Measurements from ENCODE around the gene SERBP1.
"Not testable (repeated sequence)": the region's sequence is repeated elsewhere in the genome, so short reads cannot be mapped to it uniquely, and the experiment has no call there.

SERBP1 gene

DNA sequence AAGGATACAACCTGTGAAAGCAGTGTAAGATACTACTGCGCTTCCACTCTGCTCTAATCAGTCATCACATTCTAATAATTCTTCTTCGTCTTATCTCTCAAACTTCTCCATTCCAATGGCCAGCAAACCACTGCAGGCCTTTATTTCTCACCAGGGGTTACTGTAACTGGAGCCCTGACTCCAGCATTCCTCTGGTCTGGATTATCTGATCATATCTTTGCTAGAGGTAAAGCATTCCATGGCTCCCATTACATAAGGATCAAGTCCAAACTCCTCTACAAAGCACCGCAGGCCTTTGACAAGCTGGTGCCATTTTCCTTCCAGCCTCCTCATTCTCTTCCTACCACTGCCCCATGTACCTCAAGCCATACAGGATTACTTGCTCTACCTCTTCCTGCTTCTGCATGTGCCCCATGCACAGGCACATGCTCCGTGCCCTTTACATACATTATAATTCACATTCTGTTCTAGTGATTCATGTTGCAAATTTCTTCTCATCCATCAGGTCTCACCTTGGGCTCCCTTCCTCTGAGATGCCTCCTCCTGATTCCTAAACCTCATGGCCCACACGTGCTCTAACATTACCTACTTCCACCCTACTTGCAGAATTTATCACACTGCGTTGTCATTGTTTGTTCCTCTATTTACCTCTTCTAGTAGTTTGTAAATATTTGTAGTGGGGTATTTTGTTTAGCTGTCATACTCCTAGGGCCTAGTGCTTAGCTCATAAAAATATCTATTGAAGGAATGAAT is 9.3 kb upstream of the SERBP1 start:
- DNase-seq = no peak

DNA sequence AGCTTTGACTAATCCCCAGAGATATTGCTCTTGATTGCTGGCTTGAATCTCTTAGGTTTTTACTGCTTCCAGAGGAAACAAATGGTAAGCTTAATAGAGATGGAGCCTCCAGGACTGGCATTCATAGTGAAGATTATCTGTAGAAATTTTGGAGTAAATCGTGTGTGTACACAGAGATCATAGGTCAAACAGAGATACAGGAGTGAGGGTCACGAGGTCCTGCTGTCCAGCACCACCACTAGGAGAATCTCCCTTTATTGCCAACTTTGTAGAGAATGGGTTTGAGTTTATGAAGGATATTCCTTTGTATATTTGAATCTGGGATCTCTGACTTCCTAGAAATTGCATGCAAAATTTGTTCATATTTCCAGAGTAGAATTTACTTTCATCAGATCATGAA is 7.8 kb upstream of the SERBP1 start:
- no peak for DNase-seq

DNA sequence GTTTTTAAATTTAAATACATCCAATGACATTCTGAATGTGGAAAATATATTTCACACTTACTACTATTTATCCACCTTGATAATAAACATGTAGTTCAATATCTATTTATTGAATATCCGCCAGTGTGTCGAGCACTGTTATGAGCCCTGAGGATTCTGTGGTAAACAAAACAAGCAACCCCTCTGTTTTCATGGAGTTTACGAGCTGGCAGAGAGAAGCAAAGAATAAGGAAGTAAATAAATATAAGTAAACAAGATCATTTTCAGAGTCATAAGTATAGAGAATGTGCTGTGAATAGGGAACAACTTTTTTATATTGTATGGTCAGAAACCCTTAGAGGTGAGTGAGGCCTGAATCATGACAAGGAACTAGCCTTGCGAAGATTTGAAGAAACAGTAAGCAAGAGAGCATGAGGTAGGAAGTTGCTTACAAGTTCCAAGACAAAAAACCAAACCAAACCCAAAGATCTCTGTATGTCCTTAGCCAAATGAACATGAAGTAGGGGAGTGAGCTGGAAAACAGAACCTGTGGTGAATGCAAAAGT is 6.4 kb upstream of the SERBP1 start:
- no peak for DNase-seq

DNA sequence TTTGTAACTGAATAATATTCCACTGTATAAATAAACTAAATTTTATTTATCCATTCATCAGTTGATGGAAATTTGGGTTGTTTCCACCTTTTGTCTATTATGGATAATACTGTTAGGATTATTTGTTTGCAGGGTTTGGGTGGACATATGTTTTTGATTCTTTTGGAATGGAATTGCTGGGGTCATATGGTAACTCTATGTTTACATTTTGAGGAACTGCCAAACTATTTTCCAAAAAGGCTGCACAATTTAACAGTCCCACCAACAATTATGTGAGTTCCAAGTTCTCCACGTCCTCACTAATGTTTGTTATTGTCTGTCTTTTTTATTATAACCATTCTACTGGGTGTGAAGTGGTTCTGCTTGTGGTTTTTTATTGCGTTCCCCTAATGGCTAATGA is 4.3 kb upstream of the SERBP1 start:
- DNase-seq = no peak

DNA sequence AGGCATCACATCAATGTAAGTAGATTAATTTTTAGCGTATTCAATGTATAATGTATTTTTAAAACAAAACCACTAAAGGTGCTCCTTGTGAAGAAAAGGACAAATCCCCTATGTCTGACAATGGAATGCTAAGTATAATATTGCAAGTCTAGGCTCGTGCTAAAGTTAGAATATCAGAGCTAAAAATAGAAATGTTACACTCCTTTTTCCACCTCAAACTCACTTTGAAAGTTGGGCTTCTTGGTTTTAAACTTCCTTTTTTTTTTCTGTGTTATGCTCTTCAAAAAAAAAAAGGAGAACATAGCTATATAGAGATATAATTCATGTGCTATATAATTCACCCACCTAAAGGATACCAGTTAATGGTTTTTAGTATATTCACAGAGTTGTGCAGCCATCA is 3.6 kb upstream of the SERBP1 start:
- DNase-seq = no peak

DNA sequence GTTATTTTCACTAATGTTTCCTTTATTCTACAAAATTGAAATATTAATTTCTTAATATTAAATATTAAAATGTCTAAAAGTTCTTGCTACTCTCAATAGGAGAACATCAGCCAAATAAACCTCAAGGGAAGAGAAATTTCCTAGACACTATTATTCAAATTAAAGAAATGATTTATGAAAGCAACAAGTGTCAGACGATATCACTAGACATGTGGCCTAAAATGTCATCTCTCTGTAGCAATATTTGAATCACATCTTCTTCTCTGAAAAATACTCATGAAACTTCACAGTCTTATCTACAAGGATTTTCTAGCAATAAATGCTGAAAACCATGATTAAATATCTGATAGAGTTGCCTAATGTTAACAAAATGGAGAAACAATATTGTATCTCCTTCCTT is 2.5 kb upstream of the SERBP1 start:
- no peak for DNase-seq

DNA sequence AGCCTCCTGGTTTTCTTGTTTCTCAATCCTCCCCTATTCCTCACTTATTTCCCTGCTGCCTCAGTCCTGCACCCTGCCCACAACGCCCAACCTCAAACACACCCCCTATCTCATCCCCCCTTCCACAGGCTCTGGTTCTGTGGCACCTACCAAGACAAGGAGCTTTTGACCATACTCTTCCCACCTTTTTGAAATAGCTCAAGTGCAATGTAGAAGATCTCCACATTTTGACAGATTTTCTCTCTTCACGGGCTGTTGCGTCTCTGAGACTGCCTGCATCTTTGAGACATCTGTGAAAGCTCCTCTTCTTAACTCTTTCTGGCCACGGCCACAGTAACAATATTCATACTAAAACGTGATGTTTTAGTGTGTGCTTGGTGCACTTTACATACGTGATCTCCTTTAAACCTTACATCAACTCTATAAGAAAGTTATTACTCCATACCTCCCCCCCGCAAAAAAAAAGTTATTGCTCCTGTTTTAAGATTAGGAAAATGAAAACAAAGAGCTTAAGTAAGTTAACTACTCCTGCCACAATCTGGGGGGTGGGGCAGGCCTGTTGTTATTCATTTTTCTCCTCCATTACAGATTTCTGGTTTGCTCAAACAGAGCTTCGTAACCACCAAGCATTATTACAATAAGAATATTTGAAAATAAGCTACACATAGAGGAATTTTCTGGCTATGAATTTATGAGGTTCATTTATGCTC is 1.8 kb upstream of the SERBP1 start:
- no peak for DNase-seq

DNA sequence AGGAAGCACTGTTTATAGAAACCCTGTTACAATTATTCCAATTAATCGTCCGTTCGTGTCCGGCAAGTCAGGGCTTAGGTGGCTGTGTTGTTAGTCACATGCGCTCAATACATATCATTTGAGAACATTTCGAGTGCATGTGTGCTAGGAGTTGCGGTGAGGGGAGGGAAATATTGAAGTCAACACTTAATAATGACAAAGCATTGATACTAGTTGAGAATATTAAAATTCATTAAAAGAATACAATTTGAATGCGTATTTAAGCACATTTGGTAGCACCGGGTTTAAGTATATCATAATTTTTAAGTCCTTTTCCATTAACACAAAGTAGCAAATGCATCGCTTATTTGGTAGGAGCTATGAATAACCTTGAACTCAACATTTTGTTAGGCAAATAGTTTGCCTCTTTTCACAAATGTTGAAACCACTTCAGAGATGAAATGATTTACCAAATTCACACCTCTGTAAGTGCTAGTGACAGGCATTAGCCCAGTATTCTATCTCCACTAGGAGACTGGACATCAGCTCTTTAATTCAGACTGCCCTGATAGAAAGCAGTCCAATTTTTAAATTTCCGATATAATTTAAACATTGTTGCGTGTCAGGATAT is 1.1 kb upstream of the SERBP1 start:
- DNase-seq = no peak

DNA sequence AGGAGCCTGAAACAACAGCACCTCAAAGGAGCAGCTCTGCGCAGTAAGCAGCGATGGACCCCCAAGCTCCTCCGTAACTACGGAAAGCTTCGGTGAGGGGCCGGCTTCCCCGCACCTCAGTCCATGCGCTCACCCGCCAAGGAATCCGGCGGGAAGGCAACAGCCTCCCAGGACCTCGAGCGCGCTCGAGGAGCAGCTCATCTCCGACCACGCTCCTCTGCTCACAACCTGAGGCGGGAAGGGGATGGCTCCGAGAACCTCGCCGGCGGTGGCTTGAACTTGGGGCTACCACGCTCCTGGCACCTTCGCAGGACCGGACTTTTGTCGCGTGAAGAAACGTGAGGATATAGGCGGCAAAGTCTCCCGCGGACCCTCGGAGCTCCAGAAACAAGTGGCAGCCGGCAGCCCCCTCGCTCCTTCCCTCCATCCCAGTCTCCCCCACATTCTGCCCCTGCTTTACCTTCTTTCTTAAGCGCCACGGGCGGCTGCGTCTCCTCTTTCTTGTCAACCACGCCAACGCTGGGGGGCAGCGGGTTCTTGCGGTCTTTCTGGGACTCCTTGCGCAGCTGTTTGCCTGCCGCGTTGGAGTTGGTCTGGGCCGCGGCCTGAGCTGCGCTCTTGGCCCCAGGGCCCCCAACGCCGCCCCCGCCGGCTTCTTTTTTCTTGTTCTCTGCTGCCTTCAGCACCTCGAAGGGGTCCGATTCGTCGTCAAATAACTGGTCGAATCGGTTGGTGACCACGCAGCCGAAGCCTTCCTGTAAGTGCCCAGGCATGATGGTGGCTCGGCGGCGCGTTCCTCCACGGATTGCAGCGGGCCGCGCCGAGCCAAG is 459 bp downstream of the SERBP1 start:
- no peak for DNase-seq

DNA sequence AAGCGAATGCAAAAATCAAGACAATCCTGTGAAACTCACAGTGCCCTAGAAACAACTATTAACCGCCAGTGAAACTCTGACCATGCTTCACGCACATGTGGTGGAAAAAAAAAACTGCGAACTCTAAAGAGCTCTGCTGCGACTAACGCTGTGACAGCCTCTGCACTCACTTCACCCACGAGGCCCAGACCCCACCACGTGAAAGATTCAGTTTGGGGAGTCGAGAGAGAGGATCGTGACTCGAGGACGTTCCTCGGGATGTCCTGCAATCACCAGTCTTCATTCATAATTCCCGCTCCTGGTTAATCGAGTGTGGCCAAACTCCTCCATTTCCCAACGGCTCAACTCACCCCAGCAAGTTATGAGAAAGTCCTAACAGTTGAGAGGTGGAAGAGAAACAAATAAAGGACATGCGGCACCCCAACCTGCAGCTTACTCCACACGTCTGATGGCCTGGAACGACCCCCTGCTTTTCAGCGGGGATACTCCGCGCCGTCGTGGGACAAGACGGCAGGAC is 1.1 kb downstream of the SERBP1 start:
- DNase-seq = peak in 1 of 2 donors; percentile 46

DNA sequence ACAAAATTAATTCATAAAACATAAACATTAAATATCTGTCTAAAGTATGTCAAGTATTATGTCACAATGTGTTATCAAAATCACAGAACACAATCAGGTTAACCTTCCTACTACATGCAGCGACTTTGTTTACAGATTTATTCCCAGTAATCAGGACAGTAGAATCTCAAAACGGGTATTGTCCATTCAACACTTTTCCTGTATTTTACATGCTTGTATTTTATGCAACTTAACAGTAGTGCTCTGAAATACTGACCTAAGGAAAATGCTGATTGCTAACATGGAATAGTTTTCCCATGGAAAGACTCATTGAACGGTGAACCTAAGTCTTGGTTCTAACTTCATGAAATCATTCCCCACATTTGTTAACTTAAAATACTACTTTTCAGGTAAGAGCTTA is 2.3 kb downstream of the SERBP1 start:
- no peak for DNase-seq

DNA sequence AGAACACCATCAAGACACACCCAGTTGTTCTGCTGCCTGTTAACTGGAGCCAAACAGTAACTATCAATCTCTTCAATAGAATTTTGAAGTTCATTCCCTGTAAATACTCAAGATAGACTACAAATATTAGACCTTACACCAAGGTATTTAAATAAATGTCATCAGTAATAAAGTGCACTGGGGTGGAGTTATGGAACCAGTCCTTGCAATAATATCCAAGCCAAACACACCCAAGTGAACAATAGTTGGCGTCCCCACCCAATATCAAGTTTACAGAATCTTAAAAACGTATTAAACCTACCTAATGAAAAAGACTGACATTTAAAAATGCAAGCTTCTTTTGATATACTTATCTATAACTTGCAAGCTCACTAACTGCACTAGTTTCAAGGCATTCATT is 2.7 kb downstream of the SERBP1 start:
- DNase-seq = no peak

DNA sequence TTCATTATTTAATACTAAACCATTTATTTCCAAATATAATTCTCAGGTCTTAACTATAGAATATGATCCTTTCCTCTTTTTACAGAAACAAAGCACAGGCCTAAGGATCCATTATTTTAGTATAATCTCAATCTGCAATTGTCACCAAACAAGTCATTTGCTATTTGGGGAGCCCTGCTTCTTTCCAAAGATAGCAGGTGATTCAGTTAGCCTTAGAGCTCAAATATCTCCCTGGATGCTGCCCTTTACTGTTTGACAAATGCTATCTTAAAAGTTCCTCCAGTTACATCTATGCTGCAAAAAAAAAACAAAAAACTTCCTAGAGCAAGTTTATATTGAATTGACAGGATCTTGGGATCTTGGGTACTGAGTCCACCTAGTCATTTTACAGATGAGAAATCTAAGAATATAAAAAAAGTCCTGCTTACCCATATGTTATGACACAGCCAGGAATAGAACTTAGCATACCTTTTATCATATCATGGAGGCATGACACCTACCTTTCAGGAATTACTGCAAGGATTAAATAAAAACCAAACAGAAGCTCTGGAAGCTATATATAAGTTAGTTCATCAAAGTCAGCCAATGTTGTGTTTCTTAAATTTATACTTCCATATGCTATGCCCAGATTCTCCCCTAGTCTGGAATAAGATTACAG is 9.2 kb downstream of the SERBP1 start:
- DNase-seq = no peak

DNA sequence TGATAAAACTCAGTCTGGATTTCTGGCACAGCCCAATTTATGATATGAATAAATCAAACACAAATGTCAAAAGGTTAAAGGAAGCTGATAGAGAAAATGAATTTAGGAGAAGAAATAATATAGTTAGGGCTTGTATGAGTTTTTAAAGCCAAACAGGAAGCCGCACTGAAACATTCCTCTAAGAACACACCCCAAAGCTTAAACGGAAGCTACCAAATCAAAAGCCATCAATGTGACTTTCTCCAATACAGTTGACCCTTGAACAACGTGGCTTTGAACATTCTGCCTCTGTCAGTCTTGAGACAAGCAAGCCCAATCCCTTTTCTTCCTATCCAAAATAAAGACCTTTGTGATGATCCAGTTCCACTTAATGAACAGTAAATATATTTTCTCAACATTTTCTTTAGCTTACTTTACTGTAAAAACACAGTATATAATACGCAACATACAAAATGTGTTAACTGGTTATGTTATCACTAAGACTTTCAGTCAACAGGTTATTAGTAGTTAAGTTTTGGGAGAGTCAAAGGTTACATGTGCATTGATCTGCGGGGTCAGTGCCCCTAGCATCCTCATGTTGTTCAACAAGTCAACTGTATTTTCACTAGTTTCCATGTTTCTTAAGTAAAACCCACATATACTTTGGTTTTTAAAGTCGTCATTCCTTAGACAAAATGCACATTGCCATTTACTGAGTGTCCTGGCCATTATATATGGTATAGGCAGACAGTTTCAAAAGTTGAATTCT is 11.2 kb downstream of the SERBP1 start:
- DNase-seq = no peak

DNA sequence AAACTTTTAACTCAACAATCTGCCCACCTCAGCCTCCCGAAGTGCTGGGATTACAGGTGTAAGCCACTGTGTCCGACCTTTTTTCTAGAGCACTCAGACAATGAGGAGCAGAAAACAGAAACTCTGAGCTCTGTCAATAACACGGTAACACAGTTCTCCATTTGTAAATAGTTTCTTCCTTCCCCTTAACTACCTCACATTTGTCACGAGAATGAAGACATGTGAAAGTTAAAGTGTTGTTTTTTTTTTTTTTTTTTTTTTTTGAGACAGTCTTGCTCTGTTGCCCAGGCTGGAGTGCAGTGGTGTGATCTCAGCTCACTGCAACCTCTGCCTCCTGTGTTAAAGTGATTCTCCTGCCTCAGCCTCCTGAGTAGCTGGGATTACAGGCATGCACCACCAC is 12.5 kb downstream of the SERBP1 start:
- not testable (repeated sequence) for DNase-seq

DNA sequence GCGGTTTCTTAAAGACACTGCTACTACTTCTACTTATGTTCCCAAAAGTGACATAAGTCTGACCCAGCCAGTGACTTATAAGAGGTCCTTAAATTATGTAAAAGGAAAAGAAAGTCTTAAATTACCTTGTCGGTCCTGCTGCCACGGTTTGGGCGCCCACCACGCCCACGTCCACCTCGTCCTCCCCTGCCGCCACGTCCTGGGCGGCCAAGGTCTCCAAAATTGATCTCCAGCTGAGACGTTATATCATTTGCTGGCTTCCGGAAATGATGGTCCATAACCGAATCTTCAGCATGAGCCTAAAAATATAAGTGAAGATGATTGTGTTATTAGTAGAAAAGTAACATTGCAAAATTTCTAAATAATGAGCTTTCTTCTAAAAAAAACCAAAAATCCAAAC is 15.2 kb downstream of the SERBP1 start:
- DNase-seq = no peak

DNA sequence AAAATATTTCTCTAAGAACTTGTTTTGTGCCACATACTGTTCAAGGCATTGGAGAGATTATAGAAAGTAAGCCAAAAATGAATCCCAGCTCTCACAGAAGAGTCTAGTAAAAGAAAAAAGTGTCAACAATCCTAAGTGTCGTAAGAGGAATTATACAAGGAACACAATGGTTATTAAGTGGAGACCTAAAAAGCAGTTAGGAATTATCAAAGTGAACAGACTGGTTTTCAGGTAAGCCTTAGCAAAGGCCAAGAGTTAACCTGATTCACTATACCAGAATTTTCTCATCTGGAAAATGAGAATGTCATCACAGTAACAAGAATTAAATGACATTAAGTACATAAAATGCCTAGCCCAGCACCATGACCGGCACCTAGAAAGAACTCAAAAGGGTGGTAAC is 15.6 kb downstream of the SERBP1 start:
- no peak for DNase-seq

DNA sequence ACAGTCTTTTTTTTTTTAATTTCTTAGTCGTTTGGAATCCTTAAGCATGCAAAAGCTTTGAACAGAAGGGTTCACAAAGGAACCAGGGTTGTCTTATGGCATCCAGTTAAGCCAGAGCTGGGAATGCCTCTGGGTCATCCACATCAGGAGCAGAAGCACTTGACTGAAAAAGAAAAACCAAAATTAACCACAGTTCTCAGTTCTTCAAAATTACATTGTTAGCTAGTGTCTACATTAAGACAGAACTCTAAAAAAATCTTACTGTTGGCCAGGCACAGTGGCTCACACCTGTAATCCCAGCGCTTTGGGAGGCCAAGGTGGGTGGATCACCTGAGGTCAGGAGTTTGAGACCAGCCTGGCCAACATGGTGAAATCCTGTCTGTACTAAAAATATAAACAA is 17.1 kb downstream of the SERBP1 start:
- DNase-seq = not testable (repeated sequence)

DNA sequence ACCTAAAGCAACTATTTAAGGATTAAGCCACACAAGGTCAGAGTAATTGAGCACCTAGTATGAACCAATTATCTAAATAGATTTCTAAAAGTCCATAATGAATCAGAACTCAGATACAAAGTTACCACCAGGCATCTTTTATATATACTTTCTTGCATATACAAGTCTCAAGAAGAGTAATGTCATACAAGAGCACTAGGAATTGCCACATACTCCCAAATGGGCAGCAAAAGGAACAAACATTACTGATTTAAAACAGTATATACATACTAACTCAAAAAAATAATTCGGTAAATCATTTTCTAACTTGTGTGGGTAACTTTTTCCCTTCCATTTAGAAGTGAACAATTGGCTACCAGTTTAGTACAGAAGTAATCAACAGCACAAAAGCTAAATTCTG is 22.1 kb downstream of the SERBP1 start:
- no peak for DNase-seq

DNA sequence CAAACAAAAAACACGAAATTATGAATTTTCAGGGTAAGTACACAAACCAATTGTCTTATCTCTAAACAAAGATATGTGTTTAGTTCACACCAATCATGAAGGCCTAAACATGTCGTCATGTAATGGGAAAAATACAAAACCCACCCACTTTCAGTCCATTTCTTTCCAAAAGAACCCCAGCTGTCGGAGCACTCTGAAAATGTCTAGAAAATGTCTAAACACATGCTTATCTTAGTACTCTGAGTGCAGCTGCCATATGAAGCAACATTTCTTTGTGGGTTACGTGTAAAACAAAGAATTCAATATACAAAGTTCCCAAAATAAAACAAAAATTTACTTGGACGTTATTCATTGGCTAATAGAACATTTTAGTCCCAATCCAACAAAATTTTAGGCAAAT is 22.7 kb downstream of the SERBP1 start:
- no peak for DNase-seq

DNA sequence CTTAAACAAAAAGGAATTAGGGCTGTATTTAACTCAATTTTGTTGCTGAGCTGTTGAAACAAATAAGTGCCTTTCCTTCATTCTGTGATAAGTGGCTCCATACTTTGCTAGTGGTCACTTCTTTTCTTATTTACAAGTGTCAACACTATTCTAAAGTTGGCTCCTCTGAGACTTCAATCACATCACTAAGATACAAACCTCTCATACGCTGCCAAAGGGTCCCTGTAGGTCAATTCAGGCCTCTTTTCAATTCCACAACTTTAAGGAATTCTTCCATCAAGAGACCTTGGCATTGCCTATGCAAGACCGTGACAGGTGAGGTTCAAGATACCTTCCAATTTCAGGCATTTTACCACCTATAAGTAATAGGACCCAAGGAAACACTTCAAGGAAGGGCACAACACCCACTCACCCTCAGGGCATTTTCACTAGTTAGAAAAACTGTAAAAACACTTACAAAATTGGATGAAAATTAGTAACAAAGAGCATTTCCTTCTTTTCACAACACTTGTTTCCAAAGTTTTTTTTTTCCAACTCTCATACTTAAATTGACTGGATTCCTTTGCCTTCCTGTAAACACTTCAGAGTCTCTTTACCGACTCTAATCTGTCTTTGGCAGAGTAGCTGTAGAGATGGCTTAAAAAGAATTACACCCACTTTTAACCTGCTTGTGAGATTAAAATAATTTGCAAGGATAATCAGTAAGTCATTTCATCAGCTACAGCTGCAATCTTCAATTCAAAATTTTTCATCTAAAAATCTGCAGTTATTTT is 24.5 kb downstream of the SERBP1 start:
- no peak for DNase-seq
